Neural cell (in vitro differentiated cells): ENCODE results near the gene SQSTM1. TPM values are rescaled to one million over a fixed set of nuclear protein-coding genes. Genes with fewer than 3 reads are reported as not detected.

Experiments
- H2AFZ ChIP-seq: fragments of 200-600, 300-800 bp; sonication (generic), shearing (Covaris generic); 2 replicates; pipeline ENCODE4 v1.6.0; 2014; ENCODE audit warnings: low read depth, mild to moderate bottlenecking, antibody characterized with exemption, low read length, moderate library complexity
- H3F3A ChIP-seq: fragments of 200-600 bp; shearing (Covaris generic); 2 replicates; pipeline ENCODE4 v1.6.1; 2016; ENCODE audit warnings: mild to moderate bottlenecking, moderate library complexity, mixed read lengths, antibody characterized with exemption, low read length; ENCODE audit not compliant: insufficient read depth, poor library complexity, severe bottlenecking
- H3K27ac ChIP-seq: fragments of 200-600, 300-800 bp; sonication (generic), shearing (Covaris generic); 2 replicates; pipeline ENCODE4 v1.5.1; 2014; ENCODE audit warnings: mild to moderate bottlenecking, low read length, moderate library complexity
- H3K27me3 ChIP-seq: fragments of 300-800, 200-600 bp; sonication (generic), shearing (Covaris generic); 2 replicates; pipeline ENCODE4 v1.6.0; 2014; ENCODE audit warnings: mild to moderate bottlenecking, low read depth, low read length, moderate library complexity; ENCODE audit not compliant: insufficient read depth
- H3K36me3 ChIP-seq: fragments of 300-800, 200-600 bp; sonication (generic), shearing (Covaris generic); 2 replicates; pipeline ENCODE4 v1.5.1; 2014; ENCODE audit warnings: mild to moderate bottlenecking, antibody characterized with exemption, low read length, moderate library complexity; ENCODE audit not compliant: insufficient read depth
- H3K4me2 ChIP-seq: fragments of 300-800, 200-600 bp; sonication (generic), shearing (Covaris generic); 2 replicates; pipeline ENCODE4 v1.6.0; 2014; ENCODE audit warnings: mild to moderate bottlenecking, low read length
- H3K4me3 ChIP-seq: fragments of 300-800, 200-600 bp; sonication (generic), shearing (Covaris generic); 2 replicates; pipeline ENCODE4 v1.5.1; 2014; ENCODE audit warnings: mild to moderate bottlenecking, low read length, moderate library complexity
- H3K79me2 ChIP-seq: fragments of 200-600 bp; shearing (Covaris generic); replicated peaks from 2 replicates; pipeline ENCODE4 v1.6.0; 2014; ENCODE audit warnings: mild to moderate bottlenecking, low read length, moderate library complexity; ENCODE audit not compliant: insufficient read depth
- H3K9ac ChIP-seq: fragments of 300-800, 200-600 bp; sonication (generic), shearing (Covaris generic); 2 replicates; pipeline ENCODE4 v1.6.1; 2016; ENCODE audit warnings: mild to moderate bottlenecking, low read length, mixed read lengths
- H3K9me2 ChIP-seq: fragments of 200-600 bp; shearing (Covaris generic); 2 replicates; pipeline ENCODE4 v1.6.1; 2016; ENCODE audit warnings: mild to moderate bottlenecking, low read length, mixed read lengths; ENCODE audit not compliant: insufficient read depth
- H3K9me3 ChIP-seq: fragments of 200-600, 300-800 bp; sonication (generic), shearing (Covaris generic); 2 replicates; pipeline ENCODE4 v1.6.1; 2016; ENCODE audit warnings: mild to moderate bottlenecking, mixed run types, low read length, moderate library complexity, mixed read lengths
- H4K20me1 ChIP-seq: fragments of 200-600 bp; shearing (Covaris generic); 2 replicates; pipeline ENCODE4 v1.6.1; 2016; ENCODE audit warnings: mild to moderate bottlenecking, mixed run types; ENCODE audit not compliant: insufficient read depth
- EP300 ChIP-seq: fragments of 450-650 bp; conservative IDR thresholded peaks from 2 replicates; pipeline ENCODE4 v1.6.1; 2014; ENCODE audit warnings: antibody characterized with exemption, mild to moderate bottlenecking, moderate library complexity; ENCODE audit not compliant: poor library complexity, severe bottlenecking
- EZH2 ChIP-seq: fragments of 200-600, 300-800 bp; shearing (Covaris generic), sonication (generic); IDR thresholded peaks from 2 replicates; pipeline ENCODE4 v1.6.1; 2014; ENCODE audit warnings: antibody characterized with exemption, low read length, borderline replicate concordance, mild to moderate bottlenecking; ENCODE audit not compliant: insufficient read depth, poor library complexity, severe bottlenecking
- MXI1 ChIP-seq: fragments of 450-650 bp; conservative IDR thresholded peaks from 2 replicates; pipeline ENCODE4 v1.6.1; 2014; ENCODE audit warnings: antibody characterized with exemption, mild to moderate bottlenecking; ENCODE audit not compliant: poor library complexity, severe bottlenecking
- POLR2AphosphoS5 ChIP-seq: IDR thresholded peaks from 2 replicates; pipeline ENCODE4 v1.6.1; 2012
- RAD21 ChIP-seq: fragments of 450-650 bp; conservative IDR thresholded peaks from 2 replicates; pipeline ENCODE4 v1.6.1; 2014; ENCODE audit warnings: antibody characterized with exemption, mild to moderate bottlenecking, moderate library complexity
- SMC3 ChIP-seq: fragments of 450-650 bp; conservative IDR thresholded peaks from 2 replicates; pipeline ENCODE4 v1.6.1; 2014; ENCODE audit warnings: antibody characterized with exemption, mild to moderate bottlenecking, moderate library complexity; ENCODE audit not compliant: poor library complexity
- TAF1 ChIP-seq: IDR thresholded peaks from 2 replicates; pipeline ENCODE4 v1.6.1; 2012; ENCODE audit warnings: low read depth
- polyA plus RNA-seq: library from polyadenylated mRNA; depleted of rRNA; stranded (reverse); fragments of >200 nt; gene quantifications from 2 replicates; pipeline ENCODE4 v1.2.3, GENCODE V29; 2014
- TF ChIP-seq, protein P1 (sequence below): IDR thresholded peaks from 2 replicates; pipeline ENCODE4 v1.6.1; 2012; ENCODE audit warnings: borderline replicate concordance
- TF ChIP-seq, protein P2 (sequence below): fragments of 450-650 bp; IDR thresholded peaks from 2 replicates; pipeline ENCODE4 v1.5.1; 2014; ENCODE audit warnings: antibody characterized with exemption, mild to moderate bottlenecking, moderate library complexity; ENCODE audit not compliant: poor library complexity, severe bottlenecking

Gene SQSTM1
- polyA plus RNA-seq, 1 donor from 2014 or later: 64.5 TPM

DNA sequence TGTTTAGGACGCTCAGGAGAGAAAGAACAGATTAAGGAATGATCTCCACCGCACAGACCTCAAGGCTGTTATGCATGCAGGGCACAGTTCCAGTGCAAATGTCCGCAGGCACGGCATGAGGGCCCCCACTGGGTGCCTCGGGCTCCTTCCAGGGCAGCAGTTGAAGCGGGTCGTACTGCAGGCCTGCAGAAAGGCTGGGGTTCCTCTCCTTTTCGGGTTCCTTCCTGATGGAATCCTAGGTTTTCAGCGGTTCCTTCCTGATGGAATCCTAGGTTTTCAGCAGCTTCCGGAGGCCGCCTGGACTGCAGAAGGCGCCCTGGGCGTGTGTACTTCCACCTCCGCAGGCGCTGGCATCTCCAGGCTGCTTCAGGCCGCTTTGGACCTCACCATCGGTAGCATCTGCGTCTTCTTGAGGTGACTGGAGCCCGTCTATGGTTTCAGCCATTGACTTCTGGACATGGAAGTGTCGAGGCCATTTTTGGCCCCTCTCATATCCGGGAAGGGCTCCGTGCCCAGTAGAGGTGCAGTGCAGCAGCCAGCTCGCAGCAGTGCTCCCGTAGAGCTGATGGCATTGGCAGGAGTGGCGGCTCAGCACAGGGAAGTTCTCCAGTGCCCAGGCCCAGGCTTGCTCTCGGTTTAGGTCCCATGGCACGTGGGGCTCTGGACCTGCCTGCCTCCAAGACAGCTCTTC lies 8.4 kb upstream of the SQSTM1 start:
- Histone ChIP-seq H3K4me3 (no peak overlapping the region), H3K9me3 (no peaks in the 10 kb centered on the region), H2AFZ (no peak overlapping the region), H3K79me2 (peaks cover 7% of the 10 kb centered on the region), H3K9me2 (no peaks in the 10 kb centered on the region), H3K36me3 (no peaks in the 10 kb centered on the region), H3K4me2 (no peak overlapping the region), H3K27me3 (peaks cover 2% of the 10 kb centered on the region), H3K27ac (no peak overlapping the region), H4K20me1 (no peaks in the 10 kb centered on the region), H3F3A (no peaks in the 10 kb centered on the region), H3K9ac (no peak overlapping the region)
- TF ChIP-seq, protein P1, sequence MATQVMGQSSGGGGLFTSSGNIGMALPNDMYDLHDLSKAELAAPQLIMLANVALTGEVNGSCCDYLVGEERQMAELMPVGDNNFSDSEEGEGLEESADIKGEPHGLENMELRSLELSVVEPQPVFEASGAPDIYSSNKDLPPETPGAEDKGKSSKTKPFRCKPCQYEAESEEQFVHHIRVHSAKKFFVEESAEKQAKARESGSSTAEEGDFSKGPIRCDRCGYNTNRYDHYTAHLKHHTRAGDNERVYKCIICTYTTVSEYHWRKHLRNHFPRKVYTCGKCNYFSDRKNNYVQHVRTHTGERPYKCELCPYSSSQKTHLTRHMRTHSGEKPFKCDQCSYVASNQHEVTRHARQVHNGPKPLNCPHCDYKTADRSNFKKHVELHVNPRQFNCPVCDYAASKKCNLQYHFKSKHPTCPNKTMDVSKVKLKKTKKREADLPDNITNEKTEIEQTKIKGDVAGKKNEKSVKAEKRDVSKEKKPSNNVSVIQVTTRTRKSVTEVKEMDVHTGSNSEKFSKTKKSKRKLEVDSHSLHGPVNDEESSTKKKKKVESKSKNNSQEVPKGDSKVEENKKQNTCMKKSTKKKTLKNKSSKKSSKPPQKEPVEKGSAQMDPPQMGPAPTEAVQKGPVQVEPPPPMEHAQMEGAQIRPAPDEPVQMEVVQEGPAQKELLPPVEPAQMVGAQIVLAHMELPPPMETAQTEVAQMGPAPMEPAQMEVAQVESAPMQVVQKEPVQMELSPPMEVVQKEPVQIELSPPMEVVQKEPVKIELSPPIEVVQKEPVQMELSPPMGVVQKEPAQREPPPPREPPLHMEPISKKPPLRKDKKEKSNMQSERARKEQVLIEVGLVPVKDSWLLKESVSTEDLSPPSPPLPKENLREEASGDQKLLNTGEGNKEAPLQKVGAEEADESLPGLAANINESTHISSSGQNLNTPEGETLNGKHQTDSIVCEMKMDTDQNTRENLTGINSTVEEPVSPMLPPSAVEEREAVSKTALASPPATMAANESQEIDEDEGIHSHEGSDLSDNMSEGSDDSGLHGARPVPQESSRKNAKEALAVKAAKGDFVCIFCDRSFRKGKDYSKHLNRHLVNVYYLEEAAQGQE: no peak
- TF ChIP-seq MXI1: no peak
- TF ChIP-seq POLR2AphosphoS5: no peak
- TF ChIP-seq TAF1: no peak
- TF ChIP-seq RAD21: no peak
- TF ChIP-seq EZH2: no peak
- TF ChIP-seq SMC3: no peak
- no peak for TF ChIP-seq EP300
- TF ChIP-seq, protein P2, sequence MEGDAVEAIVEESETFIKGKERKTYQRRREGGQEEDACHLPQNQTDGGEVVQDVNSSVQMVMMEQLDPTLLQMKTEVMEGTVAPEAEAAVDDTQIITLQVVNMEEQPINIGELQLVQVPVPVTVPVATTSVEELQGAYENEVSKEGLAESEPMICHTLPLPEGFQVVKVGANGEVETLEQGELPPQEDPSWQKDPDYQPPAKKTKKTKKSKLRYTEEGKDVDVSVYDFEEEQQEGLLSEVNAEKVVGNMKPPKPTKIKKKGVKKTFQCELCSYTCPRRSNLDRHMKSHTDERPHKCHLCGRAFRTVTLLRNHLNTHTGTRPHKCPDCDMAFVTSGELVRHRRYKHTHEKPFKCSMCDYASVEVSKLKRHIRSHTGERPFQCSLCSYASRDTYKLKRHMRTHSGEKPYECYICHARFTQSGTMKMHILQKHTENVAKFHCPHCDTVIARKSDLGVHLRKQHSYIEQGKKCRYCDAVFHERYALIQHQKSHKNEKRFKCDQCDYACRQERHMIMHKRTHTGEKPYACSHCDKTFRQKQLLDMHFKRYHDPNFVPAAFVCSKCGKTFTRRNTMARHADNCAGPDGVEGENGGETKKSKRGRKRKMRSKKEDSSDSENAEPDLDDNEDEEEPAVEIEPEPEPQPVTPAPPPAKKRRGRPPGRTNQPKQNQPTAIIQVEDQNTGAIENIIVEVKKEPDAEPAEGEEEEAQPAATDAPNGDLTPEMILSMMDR: no peak

DNA sequence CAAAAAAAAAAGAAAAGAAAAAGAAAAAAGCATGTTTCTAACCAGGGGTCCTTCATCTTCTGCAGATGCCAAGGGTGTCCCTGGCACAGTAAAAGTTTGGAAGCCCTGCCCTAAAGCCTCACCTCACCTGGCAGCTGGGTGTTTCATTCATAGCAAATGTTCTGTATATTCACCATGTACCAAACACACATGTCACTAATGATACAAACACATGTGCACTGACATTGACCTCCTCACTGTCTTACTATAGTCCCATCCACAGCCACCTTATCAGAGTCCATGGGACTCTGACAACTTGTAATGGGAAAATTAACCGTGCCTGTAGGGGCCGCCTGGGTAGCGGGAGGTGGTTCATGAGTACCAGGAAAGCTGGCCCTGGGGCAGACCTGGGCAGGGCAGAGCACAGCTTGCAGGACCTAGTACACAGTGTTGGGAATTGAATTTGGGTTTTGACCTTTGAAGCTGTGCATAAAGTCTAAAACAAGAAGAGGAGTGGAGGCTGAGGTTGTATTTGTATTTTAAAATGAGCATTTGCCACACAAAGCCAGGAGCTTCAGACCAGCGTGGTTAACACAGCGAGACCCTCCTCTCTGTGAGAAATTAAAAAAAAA lies 7.6 kb upstream of the SQSTM1 start:
- Histone ChIP-seq H3K4me2 (no peak overlapping the region), H3K9me2 (no peaks in the 10 kb centered on the region), H2AFZ (no peak overlapping the region), H3F3A (no peaks in the 10 kb centered on the region), H4K20me1 (no peaks in the 10 kb centered on the region), H3K36me3 (no peaks in the 10 kb centered on the region), H3K9me3 (no peaks in the 10 kb centered on the region), H3K9ac (no peak overlapping the region), H3K79me2 (peaks cover 3% of the 10 kb centered on the region), H3K27me3 (peaks cover 4% of the 10 kb centered on the region), H3K27ac (no peak overlapping the region), H3K4me3 (no peak overlapping the region)
- TF ChIP-seq RAD21: no peak
- TF ChIP-seq, protein P2: no peak
